NOMO-1 (cell line): ENCODE results near the gene DOK3.

Source experiments
- DNase-seq, 2 experiments: peaks; one replicate each; lab custom pipeline; 2025; ENCODE audit not compliant: unreplicated experiment in 2 of 2; lab: John Stamatoyannopoulos, UW

The DOK3 gene

DNA sequence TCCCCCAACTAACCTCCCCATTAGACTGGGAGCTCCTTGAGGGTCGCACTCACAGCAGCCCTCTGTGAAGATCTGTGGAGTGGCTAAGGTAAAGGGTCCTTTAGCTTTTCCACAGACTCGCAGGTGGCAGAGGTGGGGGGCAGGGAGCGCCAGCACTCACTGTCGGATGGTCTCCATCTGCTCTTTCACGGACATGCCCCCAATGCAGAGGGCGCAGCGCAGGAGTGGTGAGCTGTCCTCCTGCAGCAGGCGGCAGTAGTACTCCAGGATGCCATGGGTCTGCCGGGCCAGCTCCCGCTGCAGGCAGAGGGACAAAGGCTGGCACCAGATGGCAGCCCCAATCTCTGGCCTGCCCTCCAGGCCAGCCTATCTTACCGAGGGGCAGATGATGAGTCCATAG is 4.9 kb upstream of the DOK3 start:
- DNase-seq, result no peak

DNA sequence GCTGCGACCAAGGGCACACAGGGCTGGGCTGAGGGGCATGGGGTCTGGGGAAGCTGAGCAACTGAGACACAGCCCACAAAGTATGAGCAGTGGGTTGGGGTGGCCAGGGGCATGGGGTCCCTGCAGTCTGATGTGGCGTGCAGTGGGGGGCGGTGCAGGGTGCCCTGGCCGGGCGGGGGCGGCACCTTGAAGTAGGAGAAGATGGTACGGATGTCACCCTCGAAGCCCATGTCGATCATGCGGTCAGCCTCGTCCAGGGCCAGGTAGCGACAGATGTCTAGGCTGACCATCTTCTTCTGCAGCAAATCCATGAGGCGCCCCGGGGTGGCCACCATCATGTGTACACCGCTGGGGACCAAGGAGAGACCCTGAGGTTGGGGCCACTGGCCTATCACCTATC is 3.9 kb upstream of the DOK3 start:
- DNase-seq, result no peak

DNA sequence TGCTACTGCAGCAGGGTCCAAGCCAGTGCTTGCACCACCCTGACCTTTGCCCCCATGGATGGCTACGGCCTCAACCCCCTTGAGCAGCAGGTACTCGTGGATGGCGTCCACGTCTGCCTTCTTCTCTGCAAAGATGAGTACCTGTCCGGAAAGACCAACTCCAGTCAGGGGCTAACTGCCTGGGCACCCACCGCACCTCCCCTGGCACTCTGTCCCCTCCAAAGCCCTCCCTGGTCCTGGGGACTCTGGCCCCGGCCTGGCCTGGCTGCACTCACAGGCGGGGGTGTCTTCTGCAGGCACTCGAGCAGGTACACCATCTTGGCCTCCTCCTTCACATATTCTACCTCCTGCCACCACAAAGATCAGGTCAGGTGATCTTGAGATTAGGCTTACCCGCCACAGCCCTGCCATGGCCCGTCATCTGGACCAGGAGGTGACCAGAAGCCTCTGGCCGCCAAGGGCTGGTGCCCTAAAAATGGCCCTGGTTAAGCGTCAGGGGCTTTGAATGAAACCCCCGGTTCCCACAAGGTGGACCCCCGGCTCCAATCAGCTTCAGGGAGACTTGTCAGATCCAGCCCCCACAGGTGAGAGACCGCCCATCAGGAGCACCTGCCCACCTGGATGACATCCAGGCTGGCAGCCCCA is 3.2 kb upstream of the DOK3 start:
- no peak for DNase-seq

DNA sequence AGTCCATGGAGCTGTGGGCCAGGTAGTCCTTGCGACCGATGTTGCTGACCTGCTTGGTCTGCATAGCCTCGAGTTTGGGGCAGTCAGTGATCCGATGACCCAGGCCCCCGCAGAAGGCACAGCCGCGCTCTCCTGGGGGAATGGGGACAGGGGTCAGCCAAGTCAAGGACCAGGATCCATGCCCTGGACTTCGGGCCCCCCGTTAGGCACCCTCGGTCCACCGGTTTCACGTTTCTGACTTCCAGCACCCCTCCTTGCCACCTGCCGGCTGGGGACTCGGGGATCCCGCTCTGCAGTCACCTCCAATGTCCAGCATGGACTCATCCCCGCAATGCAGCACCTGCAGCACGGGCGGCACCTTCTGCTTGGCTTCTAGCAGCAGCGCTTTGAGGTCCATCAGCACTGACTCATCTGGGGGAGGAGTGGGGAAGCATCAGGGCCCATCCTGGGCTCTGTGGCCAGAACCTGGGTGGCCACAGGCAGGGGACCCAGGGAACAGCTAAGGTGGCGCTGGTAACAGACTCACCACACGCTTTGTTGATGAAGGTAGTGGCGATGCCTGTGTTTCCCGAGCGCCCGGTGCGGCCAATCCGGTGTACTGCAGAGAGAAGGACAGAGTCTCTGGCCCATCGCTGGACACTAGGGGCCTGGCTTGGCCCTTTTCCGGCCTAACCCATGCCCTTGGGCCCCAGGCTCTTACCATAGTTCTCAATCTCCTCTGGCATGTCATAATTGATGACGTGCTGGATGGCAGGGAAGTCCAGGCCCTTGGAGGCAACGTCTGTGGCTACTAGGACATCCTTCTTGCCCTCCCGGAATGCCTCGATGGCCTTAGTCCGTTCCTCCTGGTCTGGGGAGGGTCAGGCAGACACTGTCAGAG is 2.4 kb upstream of the DOK3 start:
- no peak for DNase-seq

DNA sequence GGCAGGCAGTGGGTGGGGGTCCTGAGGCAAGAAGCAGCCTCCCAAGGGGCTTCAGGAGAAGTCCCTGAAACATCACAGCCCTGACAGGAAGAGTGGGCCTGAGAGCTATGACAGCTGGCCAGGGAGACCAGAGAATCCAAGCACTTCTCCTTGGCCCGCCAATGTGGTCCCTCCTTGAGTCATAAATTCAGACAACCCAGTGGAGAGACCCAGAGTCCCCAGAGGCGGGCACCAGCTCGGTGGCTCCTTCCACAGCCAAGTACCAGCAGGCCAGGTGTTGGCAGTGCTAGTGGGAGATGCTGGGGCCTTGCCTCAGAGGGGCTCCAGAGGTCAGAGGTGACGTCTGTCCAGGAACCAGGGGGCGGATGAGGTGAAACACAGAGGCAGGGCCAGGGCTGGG is 1.6 kb upstream of the DOK3 start:
- DNase-seq, result no peak

DNA sequence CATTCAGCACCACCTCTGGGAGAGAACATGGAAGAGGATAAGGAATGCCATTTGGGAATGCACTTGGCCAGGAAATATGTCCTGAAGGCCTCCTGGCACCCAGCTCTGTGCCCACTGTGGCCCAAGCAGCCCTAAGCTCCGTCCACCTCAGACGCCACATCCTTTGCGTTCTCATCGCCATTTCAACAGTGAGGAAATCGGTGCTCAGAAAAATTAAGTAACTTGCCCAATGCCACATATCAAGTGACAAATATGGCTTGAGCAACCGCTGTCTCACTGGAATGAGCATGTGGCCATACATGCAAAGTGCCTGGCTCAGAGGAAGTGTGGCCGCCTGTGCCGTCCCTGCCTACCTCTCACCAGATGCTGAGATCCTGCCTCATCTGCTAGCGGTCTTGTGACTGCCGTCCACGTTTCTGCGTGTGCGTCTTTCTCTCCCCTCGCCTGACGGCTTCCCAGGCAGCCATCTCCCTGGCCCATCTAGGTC is 984 bp upstream of the DOK3 start:
- peak; percentile 94 to 99 for DNase-seq

DNA sequence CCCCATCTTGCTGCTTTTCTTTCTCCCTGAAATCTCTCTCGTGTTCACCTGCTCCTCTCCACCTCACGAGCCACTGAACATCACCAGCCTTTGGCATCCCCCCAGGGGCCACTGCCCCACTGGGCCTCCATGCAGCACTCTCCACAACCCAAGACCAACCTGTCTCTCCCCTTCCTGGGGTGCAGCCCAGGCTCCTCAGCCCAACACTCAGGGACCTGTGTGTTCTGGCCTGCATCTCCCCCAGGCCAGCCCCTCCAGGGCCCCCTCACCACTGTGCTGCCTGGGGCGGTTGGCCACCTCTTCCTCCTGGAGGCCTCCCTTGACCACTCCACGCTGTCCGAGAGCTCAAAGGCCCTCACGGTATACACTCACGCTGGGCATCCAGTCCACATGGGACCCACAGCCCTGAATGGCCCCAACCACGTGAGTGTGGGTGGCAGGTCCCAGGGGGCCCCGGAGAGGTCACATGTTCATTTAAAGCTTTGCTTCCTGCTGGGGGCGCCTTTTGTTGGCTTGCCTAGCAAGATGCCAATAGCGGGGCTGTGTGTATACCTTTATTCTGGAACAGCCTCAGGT is 453 bp upstream of the DOK3 start:
- DNase-seq, result peak in 1 of 2 experiments; percentile 17

DNA sequence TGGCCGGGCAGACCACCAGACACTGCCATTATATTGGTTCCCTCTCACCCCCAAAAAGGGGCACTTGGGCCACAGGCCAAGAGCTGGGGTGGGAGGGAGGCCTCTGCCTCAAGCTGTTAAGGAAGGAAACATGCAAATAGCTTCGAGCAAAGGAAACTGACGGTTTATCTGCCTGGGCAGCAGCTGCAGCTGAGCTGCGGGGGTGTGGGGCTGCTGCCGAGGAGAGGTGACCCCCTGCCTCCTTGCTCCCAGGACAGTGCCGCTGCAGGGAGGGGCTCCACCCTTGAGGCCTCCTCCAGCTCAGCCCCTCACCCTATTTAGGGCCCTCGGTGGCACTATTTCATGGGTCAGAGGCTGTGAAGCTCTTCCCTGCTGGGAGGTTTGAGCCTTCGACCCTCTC is 789 bp downstream of the DOK3 start:
- peak; percentile 27 to 34 for DNase-seq

DNA sequence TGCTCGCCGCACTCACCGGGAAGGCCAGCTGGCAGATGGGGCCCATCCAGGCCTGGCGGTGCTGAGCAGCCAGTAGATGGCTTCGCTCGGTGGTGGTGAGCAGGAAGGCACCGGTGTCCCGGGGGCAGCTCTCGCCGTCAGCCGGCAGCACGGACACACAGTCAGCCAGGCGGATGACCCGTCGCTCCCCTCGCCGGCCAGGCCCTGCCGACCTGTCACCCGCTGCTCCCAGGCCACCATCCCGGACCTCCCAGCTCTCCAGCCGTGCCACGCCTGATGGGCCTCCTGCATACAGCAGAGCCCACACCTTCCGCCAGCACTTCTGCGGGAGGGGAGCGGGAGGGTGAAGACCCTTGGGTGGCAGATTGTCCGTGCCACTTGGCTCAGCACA is 1.4 kb downstream of the DOK3 start:
- no peak for DNase-seq

DNA sequence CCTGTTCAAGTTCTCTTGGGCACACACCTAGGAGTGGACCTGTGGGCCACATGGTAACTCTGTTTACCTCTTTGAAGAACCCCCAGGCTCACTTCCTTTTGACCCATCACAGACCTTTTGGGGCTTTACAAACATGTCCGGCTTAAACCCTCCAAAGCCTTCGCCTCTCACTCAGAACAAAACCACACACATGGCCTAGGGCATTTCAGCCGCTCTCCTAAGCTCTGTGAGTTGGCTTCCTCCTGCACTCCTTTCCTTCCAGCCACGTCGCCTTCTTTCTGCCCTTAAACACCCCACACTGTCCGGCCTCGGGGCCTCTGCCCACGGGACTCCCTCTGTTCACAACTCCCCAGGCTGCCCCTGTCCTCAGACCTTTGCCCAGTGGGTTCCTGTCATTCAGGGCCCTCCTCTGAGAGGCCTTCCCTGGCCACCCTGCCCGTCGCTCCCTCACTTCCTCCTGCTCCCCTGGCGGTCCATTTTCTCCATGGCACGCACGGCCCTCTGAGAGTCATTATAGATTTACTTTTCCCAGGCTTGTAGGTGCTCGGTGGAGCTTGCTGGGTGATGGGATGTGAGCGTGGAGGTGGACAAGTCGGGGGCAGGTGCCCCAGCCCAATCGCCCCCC is 1.9 kb downstream of the DOK3 start:
- DNase-seq, result peak; percentile 25 to 55

DNA sequence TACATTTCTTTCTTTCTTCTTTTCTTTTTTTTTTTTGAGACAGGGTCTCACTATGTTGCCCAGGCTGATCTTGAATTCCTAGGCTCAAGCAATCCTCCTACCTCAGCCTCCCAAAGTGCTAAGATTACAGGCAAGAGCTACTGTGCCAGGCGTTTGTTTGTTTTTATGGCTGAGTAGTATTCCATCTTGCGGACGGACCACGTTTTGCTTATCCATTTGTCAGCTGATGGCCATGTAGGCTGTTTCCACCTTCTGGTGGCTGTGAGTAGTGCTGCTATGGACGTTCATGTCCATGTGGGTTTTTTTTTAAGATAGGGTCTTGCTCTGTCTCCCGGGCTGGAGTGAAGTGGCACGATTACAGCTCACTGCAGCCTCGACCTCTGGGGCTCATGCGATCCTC is 2.5 kb downstream of the DOK3 start:
- DNase-seq, result peak in 1 of 2 experiments; percentile 16

DNA sequence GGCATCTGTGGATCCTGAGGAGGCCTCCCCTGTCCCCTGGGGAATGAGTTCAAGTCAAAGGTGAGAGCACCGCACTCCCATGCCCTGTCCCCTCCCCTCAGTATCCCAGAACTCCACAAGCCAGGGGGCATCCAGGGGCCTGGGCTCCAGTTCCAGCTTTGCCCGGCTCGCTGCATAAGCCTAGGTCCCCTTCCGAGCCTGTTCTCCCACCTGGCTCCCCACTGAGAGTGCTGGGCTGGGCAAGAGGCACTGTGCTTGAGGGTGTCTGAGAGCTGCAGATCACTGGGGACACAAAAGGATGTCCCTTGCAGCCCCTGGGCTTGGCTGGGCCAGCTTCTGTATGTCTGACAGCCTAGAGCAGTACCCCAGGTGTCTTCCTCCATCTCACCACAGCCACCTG is 4.6 kb downstream of the DOK3 start:
- DNase-seq, result no peak

DNA sequence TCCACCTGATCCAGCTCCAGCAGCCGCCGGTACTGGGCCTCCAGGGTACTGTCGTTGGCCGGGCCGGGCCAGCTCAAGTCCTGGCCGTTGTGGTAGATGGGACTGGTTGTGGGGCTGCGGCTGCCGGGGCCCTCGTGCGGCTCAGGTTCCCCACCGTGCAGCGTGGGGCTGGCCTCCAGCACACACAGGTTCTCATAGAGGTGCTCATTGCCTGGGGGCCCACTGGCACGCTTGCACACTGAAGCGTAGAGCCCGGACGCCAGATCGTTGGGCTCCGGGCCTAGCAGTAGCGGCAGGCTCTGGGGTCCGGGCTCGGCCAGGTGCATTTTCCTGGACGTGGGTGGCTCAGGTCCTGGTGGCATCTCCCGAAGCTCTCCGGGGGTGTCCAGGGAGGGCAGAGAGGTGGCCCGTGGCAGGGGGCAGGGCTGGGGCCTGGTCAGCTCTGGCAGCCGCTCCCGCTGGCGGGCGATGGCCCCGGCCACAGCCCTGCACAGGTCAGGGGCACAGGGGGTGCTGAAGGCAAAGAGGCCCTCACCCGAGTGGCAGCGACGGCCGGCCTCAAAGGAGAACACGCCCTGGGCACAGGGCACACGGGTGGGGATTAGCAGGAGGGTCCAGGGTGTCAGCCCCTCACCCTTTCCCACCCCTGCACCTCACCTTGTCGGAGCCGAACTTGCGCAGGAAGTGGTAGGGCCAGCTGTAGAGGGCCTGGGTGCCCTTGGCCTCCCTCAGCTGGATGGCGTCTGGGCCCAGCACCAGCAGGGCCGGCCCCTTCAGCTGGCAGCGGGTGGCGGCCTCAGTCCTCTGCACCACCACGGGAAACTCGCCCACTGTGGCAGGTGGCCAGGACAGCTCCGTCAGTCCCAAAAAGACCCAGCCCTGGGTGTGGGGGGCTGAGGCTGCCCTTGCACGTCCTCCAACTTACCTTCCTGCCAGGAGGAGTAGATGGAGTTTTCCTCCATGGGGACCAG is 5.3 kb downstream of the DOK3 start:
- DNase-seq, result no peak

DNA sequence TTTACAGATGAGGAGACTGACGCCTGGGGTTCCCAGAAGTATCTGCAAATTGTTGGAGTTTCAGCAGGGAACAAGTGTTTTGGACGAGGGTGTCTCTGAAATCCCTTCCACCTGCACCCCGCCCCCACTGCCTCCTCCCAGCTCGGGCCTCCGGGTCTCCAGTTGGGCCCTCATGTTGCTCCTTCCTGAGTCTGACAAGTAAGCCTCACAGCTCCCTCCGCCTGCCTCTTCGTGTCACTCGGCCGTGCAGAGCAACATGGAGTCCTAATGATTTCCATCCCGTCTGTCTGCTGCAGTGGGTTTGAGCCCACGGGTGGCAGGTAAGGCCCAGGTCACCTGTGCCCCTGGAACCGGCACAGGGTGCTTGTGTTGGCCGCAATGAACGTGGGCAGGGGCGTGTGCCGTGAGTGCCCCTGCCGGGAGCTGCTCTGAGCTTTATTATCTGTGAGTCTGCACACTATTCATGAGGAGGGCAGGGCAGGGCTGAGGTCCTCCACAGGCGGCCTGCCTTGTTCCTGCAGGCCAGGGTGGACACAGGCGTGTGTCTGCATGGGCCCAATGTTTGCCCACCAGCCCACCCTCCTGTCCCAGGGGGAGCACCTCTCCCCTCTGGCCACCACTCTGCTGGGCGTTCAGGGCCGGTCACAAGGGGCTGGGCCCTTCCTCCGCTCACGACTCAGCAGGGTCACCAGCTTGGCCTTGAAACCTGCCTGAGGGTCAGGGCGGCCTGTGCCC is 6.1 kb downstream of the DOK3 start:
- no peak for DNase-seq

DNA sequence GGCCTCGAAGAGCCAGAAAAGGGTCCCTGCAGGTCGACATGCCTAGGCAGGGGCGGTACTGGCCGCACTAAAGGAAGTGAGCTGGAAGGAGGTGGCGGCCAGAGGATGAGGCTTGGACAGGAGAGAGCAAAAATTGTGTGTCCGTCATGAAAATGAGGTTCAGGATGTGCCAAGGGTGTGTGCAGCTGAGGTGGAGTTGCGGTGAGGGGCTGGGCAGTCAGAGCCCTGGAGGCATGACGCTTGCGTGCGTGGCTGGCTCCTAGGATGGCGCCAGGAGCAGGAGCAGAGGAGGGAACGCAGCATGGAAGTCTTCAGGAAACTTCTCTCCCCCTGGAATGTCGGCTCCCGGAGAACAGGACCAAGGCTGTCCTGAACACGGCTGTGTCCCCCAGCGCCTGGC is 6.7 kb downstream of the DOK3 start:
- no peak for DNase-seq

DNA sequence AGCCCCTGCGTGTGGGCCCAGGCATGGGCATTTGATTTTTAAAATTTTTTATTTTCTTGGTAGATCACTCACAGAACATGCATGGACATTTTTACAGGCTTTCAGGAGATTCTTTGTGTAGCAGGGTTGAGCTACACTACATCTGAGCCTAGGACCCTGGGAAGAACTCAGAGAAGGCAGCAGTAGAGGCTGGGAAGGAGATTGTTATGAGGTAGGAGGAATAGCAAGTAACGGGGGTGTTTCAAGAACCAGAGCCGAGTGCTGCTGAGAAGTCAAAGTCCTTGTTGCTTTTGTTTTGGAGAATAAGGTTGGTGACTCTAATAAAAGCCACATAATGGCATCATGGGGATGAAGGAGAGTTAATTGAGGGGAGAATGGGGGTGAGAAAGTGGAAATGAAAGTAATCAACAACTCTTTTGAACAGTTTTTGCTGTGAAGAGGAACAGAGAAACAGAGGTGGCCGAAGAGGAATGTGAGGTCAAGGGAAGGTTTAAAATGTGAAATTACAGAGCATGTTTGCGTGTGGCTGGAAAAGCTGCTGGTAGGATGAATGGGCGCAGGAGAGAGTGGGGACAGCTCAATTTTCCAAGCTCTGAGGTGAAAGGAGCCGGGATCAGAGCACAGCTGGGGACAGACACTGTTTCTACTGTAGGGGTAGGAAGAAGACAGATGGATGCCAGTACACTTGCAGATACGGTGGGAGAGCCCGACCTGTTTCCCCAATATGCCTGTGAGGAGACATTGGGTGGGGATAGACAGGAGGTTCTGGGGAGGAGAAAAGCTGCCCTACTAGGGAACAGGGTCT is 7.5 kb downstream of the DOK3 start:
- DNase-seq, result peak; percentile 71 to 83

DNA sequence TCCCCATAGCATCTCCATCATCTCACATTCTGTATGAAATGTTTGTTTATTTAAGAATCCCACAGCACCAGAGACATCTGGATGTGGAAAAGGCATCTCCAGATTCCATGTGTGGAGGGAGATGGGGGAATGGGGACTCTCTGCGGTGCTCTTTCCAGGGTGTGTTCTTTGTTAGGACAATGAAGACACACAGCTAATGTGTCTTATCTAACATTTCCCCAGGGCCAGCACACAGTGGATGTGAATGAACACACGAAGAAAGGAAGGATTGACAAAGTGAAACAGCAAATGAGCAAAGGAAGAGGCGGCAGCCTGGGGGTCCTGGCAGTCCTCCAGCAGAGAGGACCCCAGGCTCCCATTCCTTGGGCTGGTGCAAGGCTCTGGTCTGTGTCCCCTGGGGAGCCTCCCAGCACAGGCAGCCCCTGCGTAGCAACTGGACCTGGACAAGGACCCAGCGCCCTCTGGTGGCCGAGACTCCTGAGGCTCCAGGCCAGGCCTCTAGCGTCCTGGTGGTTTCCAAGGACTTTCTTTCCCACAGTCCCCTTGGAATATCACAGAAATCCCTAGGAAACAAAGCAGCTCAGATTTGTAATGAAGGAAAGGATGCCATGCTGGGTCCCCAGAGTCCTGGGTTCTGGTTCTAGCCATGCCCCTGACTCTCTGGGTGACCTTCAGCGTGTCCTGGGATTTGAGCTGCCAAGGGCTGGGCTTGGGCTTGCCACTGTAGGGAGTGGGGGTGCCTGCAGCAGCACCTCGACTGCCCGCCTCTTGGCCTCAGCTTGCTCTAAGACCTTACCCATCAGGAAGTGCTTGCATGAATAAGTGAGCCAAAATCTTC is 8.7 kb downstream of the DOK3 start:
- peak; percentile 54 to 61 for DNase-seq

DNA sequence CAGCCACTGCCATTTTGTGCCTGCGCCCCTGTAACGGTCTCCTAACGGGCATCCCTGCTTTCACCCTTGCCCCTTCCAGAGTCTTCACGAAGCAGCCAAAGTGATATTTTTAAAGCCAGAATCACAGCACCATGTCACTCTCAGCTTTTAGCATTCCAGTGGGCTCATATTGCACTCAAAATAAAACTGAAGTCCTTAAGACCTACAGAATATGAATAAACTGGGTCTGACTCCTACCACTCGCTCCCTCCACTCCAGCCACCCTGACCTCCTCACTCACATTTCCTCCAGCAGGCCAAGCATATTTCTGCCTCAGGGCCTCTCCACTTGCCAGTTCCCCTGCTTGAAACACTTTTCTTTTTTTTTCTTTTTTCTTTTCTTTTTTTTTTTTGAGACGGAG is 9.8 kb downstream of the DOK3 start:
- no peak for DNase-seq
